LNCAP (cell line): ENCODE data around the gene SLC7A6.

Experiments
- TF ChIP-seq, protein P1 (sequence below): fragments of 450-650 bp; IDR thresholded peaks from 2 replicates; pipeline ENCODE4 v1.5.1; 2017; ENCODE audit warnings: mild to moderate bottlenecking

SLC7A6 gene

DNA sequence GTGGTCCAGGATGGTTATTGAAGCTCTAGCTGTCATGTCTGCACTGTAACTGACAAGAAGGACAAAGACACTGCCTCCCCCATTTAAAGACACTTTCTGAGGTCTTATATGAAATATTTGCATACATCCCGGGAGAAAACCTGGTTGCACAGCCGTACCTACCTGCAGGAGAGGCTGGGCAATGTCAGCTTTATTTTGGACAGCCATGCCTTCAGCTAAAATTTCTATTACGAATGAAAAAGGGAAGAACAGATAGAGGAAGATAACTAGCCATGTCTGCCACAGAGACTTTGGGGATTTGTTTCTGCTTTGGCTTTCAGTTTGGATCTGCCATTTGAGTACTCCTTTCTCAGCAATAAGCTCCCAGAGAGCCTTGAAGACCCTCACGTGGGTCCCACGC, 19.0 kb downstream of the SLC7A6 start:
- TF ChIP-seq, protein P1, sequence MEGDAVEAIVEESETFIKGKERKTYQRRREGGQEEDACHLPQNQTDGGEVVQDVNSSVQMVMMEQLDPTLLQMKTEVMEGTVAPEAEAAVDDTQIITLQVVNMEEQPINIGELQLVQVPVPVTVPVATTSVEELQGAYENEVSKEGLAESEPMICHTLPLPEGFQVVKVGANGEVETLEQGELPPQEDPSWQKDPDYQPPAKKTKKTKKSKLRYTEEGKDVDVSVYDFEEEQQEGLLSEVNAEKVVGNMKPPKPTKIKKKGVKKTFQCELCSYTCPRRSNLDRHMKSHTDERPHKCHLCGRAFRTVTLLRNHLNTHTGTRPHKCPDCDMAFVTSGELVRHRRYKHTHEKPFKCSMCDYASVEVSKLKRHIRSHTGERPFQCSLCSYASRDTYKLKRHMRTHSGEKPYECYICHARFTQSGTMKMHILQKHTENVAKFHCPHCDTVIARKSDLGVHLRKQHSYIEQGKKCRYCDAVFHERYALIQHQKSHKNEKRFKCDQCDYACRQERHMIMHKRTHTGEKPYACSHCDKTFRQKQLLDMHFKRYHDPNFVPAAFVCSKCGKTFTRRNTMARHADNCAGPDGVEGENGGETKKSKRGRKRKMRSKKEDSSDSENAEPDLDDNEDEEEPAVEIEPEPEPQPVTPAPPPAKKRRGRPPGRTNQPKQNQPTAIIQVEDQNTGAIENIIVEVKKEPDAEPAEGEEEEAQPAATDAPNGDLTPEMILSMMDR = no peak

DNA sequence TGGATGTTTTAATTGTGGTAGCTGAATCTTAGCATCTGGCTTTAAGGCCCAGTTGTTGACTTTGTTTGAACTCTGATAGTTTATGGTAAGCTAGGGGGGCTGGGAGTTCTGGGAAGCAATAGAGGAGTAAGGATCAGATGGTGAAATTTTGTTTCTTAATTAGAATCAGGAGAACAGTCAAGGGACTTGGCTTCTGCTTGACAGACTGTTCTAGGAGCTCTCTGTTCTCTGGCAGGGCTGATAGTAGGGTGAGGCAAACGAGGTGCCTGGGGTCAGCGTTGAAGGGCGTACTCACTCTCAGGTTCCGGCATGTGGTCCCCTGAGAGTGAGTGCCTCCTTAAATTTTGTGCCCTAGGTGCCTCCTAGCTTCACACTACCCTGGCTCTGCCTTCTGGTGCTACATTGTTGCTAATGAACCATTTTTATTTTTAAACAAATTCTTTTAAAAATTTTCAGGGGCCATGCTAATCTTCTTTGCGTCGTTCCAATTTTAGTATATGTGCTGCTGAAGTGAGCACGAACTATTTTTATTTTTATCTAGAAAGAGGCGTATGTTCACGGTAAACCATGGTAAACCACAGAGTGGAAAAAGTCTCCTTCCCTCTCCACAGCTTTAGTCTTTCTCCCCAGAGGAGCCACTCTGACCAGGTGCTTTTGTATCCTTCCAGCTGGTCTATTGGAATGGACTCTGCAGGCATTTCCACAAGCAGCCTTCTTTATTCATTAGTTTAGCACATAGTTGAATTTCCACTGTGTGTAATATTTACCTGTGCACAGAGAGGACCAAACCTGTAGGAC, 19.7 kb downstream of the SLC7A6 start:
- TF ChIP-seq, protein P1 = no peak

DNA sequence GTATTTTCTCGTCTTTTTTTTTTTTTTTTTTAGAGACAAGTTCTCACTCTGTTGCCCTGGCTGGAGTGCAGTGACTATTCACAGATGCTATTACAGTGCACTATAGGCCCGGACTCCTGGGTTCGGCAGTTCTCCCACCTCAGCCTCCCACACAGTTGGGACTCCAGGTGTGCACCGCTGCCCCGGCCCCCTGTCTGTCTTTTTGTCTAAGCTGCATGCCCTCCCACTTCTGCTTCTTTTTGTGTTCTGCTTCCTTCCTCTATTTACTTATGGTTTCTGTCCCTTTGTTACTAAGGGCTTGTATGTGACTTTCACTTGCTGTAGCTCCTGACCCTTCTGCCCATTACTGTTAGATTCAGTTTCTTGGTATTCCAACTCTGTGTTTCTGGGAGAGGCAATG, 20.5 kb downstream of the SLC7A6 start:
- TF ChIP-seq, protein P1 = no peak

DNA sequence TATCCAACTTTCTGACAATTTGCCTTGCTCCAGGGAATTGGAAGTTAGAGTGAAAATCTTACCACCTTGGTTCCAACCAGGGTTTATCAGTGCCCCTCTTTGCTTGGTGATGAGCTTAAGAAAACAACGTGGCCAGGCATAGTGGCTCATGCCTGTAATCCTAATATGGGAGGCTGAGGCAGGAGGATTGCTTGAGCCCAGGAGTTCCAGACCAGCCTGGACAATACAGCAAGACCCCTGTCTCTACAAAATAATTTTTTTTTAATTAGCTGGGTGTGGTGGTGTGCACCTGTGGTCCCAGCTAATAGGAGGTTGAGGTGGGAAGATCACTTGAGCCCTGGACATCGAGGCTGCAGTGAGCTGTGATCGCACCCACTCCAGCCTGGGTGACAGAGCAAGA, 21.4 kb downstream of the SLC7A6 start:
- TF ChIP-seq, protein P1 = no peak

DNA sequence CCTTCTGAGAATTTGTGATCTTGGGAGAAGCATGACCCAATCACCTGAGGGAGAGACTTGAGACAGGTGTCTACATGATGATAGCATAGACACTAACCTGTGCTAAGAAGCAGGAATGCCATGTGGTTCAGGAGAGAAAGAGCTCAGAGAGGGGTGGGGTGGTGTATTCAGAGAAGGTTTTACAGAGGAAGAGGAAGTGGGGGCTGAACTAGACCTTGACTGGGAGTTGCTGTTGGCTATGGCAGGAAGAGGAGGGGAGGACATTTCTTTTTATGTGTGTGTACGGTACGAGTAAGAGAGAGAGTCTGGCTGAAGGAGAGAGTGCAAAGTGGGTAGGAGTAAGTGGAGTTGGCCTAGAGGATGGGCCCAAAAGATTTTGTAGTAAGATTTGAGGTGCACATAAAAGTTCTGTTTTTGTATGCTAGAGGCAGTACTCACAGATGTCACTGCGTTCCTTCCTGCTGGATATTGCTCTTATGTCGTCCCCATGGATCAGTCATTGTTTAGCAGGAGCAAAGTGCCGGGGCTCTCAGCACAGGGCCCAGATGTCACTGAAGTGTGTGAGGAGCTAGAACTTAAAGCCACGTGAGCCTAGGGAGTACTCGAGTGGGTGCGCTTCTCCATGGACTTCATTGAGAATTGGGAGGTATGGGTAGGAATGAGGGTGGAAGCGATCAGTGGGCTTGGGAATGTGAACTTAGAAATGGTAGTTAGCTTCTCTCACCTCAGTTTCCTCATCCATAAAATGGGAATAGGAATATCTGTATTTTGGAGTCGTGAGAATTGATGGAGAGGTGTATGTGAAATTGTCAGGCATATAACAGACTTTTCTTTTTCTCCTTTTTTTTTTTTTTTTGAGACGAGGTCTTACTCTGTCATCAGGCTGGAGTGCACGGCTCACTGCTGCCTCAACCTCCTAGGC, 22.1 kb downstream of the SLC7A6 start:
- TF ChIP-seq, protein P1 = no peak

DNA sequence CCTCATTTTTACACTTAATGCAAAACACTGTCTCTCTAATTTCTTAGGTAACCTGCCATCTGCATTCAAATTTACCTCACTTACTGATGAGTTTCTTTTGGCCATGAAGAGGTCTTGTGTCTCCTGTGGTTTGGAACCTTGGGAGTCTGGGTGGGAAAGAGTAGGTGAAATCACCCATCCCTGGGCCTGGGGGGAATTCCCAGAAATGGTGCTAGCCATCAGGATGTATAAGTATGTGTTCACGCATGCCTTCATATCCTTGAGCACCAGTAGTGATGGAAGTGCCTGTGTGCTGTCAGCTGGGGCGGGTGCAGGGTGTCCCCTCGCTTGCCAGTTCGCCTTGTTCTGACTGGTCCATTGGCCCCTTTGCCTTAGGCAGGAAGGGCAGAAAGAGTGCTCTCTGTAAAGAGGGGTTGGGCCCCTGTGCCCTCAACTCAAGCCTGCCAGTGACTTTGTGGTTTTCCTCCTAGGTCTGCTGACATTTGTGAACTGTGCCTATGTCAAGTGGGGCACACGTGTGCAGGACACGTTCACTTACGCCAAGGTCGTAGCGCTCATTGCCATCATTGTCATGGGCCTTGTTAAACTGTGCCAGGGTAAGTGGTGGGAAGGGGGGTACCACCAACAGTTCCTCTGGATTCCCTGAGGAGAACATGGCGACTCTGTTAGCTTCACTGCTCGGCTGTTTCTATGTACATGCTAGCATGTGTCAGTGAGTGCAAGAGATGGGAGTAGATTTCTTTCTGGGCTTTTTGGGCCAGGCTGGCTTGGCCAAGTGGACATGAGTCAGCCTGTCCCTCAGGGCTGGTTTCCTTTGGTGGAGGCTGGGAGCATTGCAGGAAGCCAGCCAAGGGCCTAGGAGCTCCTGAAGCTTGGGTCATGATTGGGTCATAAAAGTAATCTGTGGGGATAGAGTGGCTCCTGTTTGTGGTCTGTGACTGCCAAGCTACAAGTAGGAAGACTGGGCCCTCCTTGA, 23.2 kb downstream of the SLC7A6 start:
- TF ChIP-seq, protein P1 = no peak

DNA sequence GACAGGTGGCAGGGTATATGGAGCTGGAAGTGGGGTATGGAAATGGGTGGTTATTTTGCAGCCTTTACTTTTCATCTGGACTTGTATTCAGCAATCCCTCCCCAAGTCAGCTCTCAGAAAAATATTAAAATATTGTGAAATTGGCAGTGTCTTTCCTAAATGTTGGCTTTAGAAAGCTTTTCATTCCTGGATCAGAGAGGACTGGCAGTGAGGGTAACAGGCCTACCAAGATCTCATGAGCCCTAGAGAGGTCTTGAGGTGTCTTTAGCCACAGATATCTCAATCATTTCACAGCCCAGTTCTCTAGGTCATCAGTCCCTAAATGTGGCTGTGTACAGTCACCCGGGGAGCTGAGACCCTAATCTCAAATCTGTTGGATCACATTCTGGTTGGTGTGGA, 23.9 kb downstream of the SLC7A6 start:
- TF ChIP-seq, protein P1 = no peak
